ELR (cell line): Measurements from ENCODE around the gene FADD.
"Not testable (repeated sequence)": the region's sequence is repeated elsewhere in the genome, so short reads cannot be mapped to it uniquely, and the experiment has no call there.

Experiments
- DNase-seq: peaks from one replicate; pipeline ENCODE4 v3.0.0-alpha.2; 2015; ENCODE audit warnings: low read depth

The FADD gene

GRCh38 chr11:70204466-70204799, 1.3 kb downstream of the FADD start:
- no peak for DNase-seq

- DNase-seq = no peak
These were observed 2.1 kb downstream of the FADD start for GRCh38 chr11:70205049-70205725.

DNA sequence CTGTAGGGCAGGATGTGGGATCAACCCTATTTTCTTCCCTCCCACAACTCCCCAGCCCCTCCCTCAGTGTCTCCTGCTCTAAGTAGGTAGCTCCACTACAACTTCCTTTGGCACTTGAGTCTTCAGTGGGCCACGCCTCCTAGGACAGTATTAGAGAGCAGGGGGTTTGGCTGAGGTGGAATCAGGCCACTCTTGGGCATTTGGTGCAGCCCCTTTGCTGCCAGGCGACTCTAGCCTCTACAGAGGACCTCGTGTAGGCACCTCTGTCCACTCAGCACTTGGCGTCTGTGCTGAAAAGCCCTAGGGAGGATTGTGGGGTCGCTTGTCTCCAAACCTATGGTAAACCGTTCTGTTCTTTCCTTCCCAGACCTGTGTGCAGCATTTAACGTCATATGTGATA, 2.7 kb downstream of the FADD start:
- DNase-seq = no peak

DNA sequence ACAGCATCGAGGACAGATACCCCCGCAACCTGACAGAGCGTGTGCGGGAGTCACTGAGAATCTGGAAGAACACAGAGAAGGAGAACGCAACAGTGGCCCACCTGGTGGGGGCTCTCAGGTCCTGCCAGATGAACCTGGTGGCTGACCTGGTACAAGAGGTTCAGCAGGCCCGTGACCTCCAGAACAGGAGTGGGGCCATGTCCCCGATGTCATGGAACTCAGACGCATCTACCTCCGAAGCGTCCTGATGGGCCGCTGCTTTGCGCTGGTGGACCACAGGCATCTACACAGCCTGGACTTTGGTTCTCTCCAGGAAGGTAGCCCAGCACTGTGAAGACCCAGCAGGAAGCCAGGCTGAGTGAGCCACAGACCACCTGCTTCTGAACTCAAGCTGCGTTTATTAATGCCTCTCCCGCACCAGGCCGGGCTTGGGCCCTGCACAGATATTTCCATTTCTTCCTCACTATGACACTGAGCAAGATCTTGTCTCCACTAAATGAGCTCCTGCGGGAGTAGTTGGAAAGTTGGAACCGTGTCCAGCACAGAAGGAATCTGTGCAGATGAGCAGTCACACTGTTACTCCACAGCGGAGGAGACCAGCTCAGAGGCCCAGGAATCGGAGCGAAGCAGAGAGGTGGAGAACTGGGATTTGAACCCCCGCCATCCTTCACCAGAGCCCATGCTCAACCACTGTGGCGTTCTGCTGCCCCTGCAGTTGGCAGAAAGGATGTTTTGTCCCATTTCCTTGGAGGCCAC, 3.3 kb downstream of the FADD start:
- DNase-seq = no peak

DNA sequence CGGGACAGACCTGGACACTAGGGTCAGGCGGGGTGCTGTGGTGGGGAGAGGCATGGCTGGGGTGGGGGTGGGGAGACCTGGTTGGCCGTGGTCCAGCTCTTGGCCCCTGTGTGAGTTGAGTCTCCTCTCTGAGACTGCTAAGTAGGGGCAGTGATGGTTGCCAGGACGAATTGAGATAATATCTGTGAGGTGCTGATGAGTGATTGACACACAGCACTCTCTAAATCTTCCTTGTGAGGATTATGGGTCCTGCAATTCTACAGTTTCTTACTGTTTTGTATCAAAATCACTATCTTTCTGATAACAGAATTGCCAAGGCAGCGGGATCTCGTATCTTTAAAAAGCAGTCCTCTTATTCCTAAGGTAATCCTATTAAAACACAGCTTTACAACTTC, 3.9 kb downstream of the FADD start:
- DNase-seq = no peak

GRCh38 chr11:70207531-70208131, 4.5 kb downstream of the FADD start:
- no peak for DNase-seq

- no peak for DNase-seq
These were observed 6.4 kb downstream of the FADD start for GRCh38 chr11:70209391-70209912.

DNA sequence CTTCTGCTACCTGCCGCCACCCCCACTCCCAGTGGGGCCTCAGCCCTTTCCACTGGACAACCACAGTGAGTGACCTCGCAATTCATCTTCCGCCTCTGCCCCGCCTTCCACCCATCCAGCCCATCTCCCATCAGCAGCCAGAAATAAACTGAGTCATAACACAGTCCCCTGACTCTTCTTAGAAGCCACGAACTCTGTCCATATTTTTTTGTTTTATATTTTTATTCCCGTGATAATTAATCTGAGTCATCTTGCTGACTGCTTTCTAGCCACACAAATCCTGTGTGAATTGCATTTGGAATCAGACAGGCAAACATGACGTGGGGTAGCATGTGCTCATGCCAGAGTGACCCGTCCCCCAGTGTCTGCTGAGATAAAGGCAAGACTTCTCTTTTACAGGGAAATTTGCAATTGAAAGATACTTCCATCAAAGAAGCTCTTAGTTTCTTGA, 7.0 kb downstream of the FADD start:
- peak; percentile 67 for DNase-seq

- no peak for DNase-seq
These were observed 7.4 kb downstream of the FADD start for GRCh38 chr11:70210530-70210929.

GRCh38 chr11:70212227-70212811, 9.2 kb downstream of the FADD start:
- no peak for DNase-seq

DNA sequence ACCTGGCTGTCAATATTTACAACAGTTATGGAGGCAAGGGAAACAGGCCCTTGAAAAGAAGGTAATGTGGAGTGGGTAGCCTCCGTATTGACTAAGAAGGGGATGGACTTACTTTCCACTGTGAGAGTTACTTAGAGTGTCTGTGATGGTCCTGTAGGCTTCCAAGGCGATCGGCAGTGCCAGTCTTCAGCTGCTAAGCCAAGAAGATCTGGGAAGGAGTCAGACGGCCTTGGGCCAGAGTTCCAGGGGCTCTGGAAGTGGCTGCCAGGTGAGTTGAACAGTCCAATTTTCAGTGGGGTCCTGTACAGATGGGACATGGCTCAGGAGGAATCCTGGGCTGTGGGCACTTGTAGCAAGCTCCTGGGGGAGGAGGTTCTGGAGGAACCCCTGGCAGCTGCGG, 14.3 kb downstream of the FADD start:
- DNase-seq = not testable (repeated sequence)

GRCh38 chr11:70218076-70218475, 15.0 kb downstream of the FADD start:
- DNase-seq = not testable (repeated sequence)

GRCh38 chr11:70220136-70220535, 17.0 kb downstream of the FADD start:
- no peak for DNase-seq

DNA sequence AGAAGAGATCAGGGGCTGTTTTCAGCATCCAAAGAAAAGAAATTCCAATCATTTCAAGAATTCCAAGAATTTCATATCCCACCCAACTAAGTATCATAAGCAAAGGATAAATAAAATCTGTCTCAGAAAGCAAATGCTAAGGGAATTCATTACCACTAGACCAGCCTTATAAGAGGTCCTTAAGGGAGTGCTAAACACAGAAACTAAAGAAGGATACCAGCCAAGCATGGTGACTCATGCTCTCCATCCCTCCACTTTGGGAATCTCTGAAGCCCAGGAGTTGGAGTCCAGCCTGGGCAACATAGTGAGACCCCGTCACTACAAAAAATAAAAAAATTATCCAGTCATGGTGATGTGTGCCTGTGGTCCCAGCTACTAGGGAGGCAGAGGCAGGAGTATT, 17.8 kb downstream of the FADD start:
- peak; percentile 20 for DNase-seq

- no peak for DNase-seq
These were observed 22.6 kb downstream of the FADD start for GRCh38 chr11:70225681-70226177.

DNA sequence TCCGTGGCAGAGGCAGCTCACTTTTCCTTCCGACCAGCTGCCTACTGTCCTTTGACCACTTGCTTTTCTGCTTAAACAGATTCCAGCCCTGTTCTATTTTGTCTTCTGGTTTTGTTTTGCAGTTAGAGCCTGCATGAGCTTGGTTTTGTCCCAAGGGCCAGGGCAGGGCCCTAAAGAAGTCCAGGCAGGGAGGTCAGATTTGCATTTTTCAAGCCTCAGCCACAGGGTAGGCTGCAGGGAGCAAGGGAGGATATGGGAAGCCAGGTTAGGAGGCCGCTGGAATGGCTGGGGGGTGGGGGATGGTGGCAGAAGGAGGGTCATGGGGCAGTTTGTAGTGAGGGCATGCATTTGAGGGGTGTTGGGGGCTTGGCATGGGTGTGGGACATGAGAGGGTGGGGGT, 23.1 kb downstream of the FADD start:
- DNase-seq = no peak

DNA sequence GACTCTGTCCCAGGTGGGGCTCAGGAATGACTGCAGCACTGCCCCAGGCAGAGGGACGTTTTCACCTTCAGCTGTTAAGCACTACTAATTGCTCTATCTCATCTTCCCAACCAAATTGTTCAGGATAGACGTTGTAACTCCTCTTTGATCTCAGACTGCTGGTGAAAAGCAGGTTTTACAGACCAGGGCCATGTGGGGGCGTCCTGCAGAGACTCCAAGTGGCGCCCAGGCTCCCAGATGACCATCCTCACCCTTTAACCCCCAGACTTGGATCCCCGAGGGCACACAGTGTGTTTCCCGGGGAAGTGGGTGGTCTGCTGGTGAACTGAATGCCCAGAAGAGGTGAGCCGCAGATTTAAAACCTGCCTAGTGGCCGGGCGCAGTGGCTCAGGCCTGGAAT, 23.9 kb downstream of the FADD start:
- peak; percentile 49 for DNase-seq

GRCh38 chr11:70229737-70230136, 26.6 kb downstream of the FADD start:
- no peak for DNase-seq

DNA sequence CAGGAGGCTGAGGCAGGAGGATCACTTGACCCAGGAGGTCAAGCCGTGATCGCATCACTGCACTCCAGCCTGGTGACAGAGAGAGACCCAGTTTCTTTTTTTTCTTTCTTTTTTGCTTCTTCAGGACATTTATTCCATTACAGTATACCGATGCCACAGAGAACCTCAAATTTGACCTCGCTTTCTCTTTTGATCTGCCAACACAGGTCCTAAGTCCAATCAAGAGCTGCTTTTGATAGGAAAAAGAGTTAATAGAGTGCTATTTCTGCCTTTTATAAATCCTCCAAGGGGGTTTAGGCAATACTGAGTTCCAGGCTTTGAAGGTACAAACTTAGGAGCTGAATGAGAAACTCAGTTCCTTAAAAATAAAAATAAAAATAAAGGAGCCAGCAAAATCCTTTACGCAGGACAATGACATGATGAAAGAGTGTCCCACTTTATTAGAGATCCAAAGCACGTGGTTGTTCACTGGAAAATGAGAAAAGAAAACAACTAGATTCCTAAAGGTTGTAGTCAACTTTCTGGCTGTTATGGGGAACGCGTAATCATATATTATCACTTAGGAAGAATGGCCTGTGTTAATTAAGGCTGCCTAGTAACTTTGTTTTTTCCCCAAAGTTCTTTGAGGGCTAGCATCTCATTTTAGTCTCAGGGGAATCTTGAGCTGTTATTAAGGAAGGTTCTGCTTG, 27.2 kb downstream of the FADD start:
- no peak for DNase-seq

DNA sequence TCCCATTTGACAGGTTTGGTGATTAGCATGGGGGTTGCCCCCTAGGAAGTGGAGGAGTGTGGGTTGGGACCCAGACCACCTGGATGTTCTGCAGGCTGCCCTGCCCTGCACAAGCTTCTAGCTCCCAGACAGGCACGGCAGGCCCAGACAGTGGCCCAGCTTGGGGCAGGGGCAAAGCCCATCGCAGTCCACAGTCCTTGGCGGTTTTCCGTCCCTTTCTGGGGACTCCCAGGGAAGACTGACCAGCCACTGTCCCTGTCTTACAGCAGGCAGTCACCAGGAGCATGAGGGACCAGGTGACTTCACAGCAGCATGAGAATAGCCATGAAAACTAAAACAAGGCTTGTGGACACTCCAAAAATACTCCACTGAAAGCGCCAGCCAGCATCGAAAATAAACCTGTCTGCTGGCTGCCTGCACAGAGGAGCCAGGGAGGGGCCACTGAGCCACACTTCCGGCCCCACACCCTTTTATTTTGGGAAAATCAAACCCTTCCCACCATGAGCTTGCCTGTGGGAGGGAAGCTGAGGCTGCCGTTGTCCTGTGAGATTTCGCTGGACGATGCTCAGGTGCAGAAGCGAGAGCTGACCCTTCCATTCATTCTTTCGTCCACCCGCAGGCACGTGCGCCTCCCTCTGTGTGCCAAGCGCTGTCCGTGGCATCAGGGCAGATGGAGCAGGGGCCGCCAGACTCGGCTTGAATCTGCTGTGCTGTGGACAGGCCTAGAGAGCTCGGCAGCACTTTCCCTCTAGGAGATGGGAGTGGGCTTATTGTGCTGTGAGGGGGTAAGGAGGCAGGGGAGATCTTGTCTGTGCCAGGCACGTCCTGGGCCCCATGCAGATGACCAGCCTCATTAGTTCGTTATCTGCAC, 28.0 kb downstream of the FADD start:
- DNase-seq = no peak

DNA sequence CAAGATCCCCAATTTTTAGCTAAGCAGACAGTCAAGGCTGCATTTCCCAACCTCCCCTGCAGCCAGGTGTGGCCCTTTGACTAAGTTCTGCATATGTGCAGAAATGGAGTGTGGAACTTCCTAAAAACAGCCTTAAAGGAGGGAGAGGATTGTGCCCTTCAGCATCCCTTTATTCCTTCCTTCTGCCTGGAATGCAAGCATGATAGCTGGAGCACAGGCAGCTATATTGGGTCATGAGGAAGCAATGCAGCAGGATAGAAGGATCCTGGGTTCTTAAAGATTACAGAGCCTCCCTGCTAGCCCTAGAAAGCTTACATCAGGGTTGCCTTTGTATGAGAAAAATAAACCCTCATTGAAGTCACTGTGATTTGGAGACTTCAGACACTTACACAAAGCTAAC, 29.9 kb downstream of the FADD start:
- DNase-seq = no peak
